Right forelimb (tissue), 1 donor: ENCODE results near the gene DUSP6.

Source experiments
- DNase-seq: peaks from one replicate; pipeline ENCODE4 v3.0.0-alpha.2; 2018

The DUSP6 gene

GRCh38 chr12:89352492-89353187 is at the start of gene DUSP6:
Gene DUSP6, minus strand, starts transcription at chr12:89352501. Its CDS starts 462 bp downstream, at chr12:89352039.
- peak; percentile 92 for DNase-seq

- no peak for DNase-seq
Measured at GRCh38 chr12:89401433-89402058, 49.2 kb upstream of the DUSP6 start.

- no peak for DNase-seq
Measured at GRCh38 chr12:89400415-89400814, 48.1 kb upstream of the DUSP6 start.

- no peak for DNase-seq
Measured at GRCh38 chr12:89395712-89396111, 43.4 kb upstream of the DUSP6 start.

GRCh38 chr12:89393551-89394121 is 41.3 kb upstream of the DUSP6 start:
- DNase-seq: no peak

- no peak for DNase-seq
Measured at GRCh38 chr12:89392391-89392790, 40.1 kb upstream of the DUSP6 start.

GRCh38 chr12:89391726-89392336 is 39.5 kb upstream of the DUSP6 start:
- no peak for DNase-seq

- no peak for DNase-seq
Measured at GRCh38 chr12:89390802-89391673, 38.7 kb upstream of the DUSP6 start.

GRCh38 chr12:89389755-89390661 is 37.7 kb upstream of the DUSP6 start:
- DNase-seq: no peak

GRCh38 chr12:89386138-89386537 is 33.8 kb upstream of the DUSP6 start:
- no peak for DNase-seq

GRCh38 chr12:89384807-89385206 is 32.5 kb upstream of the DUSP6 start:
- no peak for DNase-seq

- DNase-seq: peak; percentile 54
Measured at GRCh38 chr12:89384050-89384758, 31.9 kb upstream of the DUSP6 start.

- DNase-seq: no peak
Measured at GRCh38 chr12:89383235-89384049, 31.1 kb upstream of the DUSP6 start.

GRCh38 chr12:89382328-89382727 is 30.0 kb upstream of the DUSP6 start:
- no peak for DNase-seq

GRCh38 chr12:89379839-89380467 is 27.7 kb upstream of the DUSP6 start:
- no peak for DNase-seq

- no peak for DNase-seq
Measured at GRCh38 chr12:89379148-89379838, 27.0 kb upstream of the DUSP6 start.

- DNase-seq: no peak
Measured at GRCh38 chr12:89376844-89377243, 24.5 kb upstream of the DUSP6 start.

GRCh38 chr12:89376202-89376529 is 23.9 kb upstream of the DUSP6 start:
- no peak for DNase-seq
